CD4-positive, alpha-beta T cell (primary cell): ENCODE data around the gene LEPROT. TPM values are rescaled to one million over a fixed set of nuclear protein-coding genes. Genes with fewer than 3 reads are reported as not detected.

Source experiments
- ATAC-seq: fragments of 200-7000 bp; cut with Tn5 transposase; one replicate; pipeline ENCODE4 v1.10.0; 2022; ENCODE audit warnings: mild to moderate bottlenecking; ENCODE audit not compliant: poor library complexity
- CTCF ChIA-PET: fragments of 350-600 bp; sonication (Branson Sonifier 250); formaldehyde crosslinking; loops from one replicate; lab custom pipeline; 2021; ENCODE audit warnings: antibody characterized with exemption, inconsistent platforms; lab: Charles Lee
- POLR2A ChIA-PET: fragments of 350-600 bp; sonication (Branson Sonifier 250); formaldehyde crosslinking; loops from one replicate; lab custom pipeline; 2021; ENCODE audit warnings: antibody characterized with exemption, inconsistent platforms; lab: Charles Lee
- DNase-seq, 14 experiments: peaks; one replicate each; pipeline ENCODE4 v3.0.0-alpha.2; 2013 to 2020; ENCODE audit warnings: mixed read lengths in 2 of 14
- H3K27ac ChIP-seq, 2 donors: one replicate each; pipeline versions ENCODE4 v1.5.1 to v1.7.0; 2013; ENCODE audit warnings: low read length in 2 of 2, low read depth in 1 of 2, mild to moderate bottlenecking in 1 of 2
- H3K27me3 ChIP-seq, 2 experiments: 1 replicate in 1 of 2; 2 replicates in 1 of 2; pipeline versions ENCODE4 v1.6.1 to v1.7.0; 2013; ENCODE audit warnings: low read length in 2 of 2, control low read depth in 1 of 2, mild to moderate bottlenecking in 1 of 2, moderate library complexity in 1 of 2; ENCODE audit not compliant: insufficient read depth in 2 of 2, control insufficient read depth in 1 of 2
- H3K36me3 ChIP-seq: one replicate; pipeline ENCODE4 v1.6.1; 2013; ENCODE audit warnings: low read length, control low read depth; ENCODE audit not compliant: insufficient read depth
- H3K4me1 ChIP-seq: one replicate; pipeline ENCODE4 v1.6.1; 2013; ENCODE audit warnings: low read length, control low read depth; ENCODE audit not compliant: insufficient read depth
- H3K4me3 ChIP-seq: one replicate; pipeline ENCODE4 v1.5.1; 2013; ENCODE audit warnings: mild to moderate bottlenecking, low read length, moderate library complexity
- H3K9me3 ChIP-seq, 2 experiments: 1 replicate in 1 of 2; 2 replicates in 1 of 2; pipeline versions ENCODE4 v1.6.1 to v1.7.0; 2013; ENCODE audit warnings: low read length in 2 of 2, mild to moderate bottlenecking in 2 of 2, control low read depth in 1 of 2, moderate library complexity in 1 of 2; ENCODE audit not compliant: control insufficient read depth in 1 of 2, insufficient read depth in 1 of 2
- H3K27ac Mint-ChIP-seq: one replicate; pipeline ENCODE4 v1.8.0; 2020; ENCODE audit warnings: mixed read lengths
- H3K27me3 Mint-ChIP-seq: one replicate; pipeline ENCODE4 v1.8.0; 2021; ENCODE audit warnings: mixed read lengths
- H3K36me3 Mint-ChIP-seq: one replicate; pipeline ENCODE4 v1.8.0; 2021; ENCODE audit warnings: low read depth, mixed read lengths
- H3K4me1 Mint-ChIP-seq: one replicate; pipeline ENCODE4 v1.8.0; 2021; ENCODE audit warnings: low read depth, mixed read lengths
- H3K4me3 Mint-ChIP-seq: one replicate; pipeline ENCODE4 v1.8.0; 2020; ENCODE audit warnings: mild to moderate bottlenecking, mixed read lengths
- H3K9me3 Mint-ChIP-seq: one replicate; pipeline ENCODE4 v1.8.0; 2020; ENCODE audit warnings: mixed read lengths
- CTCF ChIP-seq: fragments of 200-600 bp; IDR thresholded peaks from one replicate; pipeline ENCODE4 v1.8.0; 2022; ENCODE audit warnings: antibody characterized with exemption, mild to moderate bottlenecking
- intact Hi-C, 2 experiments: fragments of 100-400 bp; cut with DNase I in 1 of 2; cut with micrococcal nuclease in 1 of 2; formaldehyde crosslinking; loops; one replicate each; pipeline versions ENCODE4 v1.15.1 to v1.9.0; 2023 to 2025; cut with DNase I, micrococcal nuclease
- total RNA-seq, 174 experiments: library from RNA in 2 of 174; stranded (reverse) in 2 of 174; gene quantifications; one replicate each; pipeline ENCODE4 v1.2.3 and lab custom pipeline; 2021 to 2026

LEPROT gene
- total RNA-seq, 2 experiments from 2014 or later, result 20.2 to 23.9 TPM

GRCh38 chr1:65429078-65429477, 8.6 kb downstream of the LEPROT start:
- Mint-ChIP-seq H3K27me3 (no peaks in the 10 kb centered on the region), H3K4me1 (peaks cover 15% of the 10 kb centered on the region), H3K36me3 (peaks cover 58% of the 10 kb centered on the region), H3K27ac (no peak overlapping the region), H3K4me3 (no peak overlapping the region), H3K9me3 (no peaks in the 10 kb centered on the region)
- intact Hi-C loops, result loop anchor here (5.0 to 10.0 kb wide), 2 partner anchors 1018 to 1506 kb away; no protein-coding TSS in a partner anchor
- no peak for TF ChIP-seq CTCF
- ATAC-seq (no peak), DNase-seq (no peak)
- Histone ChIP-seq H3K4me1 (no peaks in the 10 kb centered on the region), H3K9me3 (no peaks in the 10 kb centered on the region), H3K27ac (no peak overlapping the region), H3K27me3 (no peaks in the 10 kb centered on the region), H3K36me3 (peaks cover 31% of the 10 kb centered on the region), H3K4me3 (no peak overlapping the region)
- POLR2A ChIA-PET, result interaction anchor here (0.7 to 1.0 kb wide), 2 partner anchors 9 to 12 kb away, joined by 3 to 4 read pairs; partner anchors contain the start of genes LEPR and LEPROT
- CTCF ChIA-PET, result no interaction called here

GRCh38 chr1:65429806-65430205, 9.3 kb downstream of the LEPROT start:
- Mint-ChIP-seq H3K27ac (no peak overlapping the region), H3K4me3 (no peak overlapping the region), H3K9me3 (no peaks in the 10 kb centered on the region), H3K4me1 (peaks cover 11% of the 10 kb centered on the region), H3K36me3 (peaks cover 62% of the 10 kb centered on the region), H3K27me3 (no peaks in the 10 kb centered on the region)
- intact Hi-C loops, result loop anchor here (2.0 to 10.0 kb wide), 4 partner anchors 257 to 1505 kb away; no protein-coding TSS in a partner anchor
- no peak overlapping the region for H3K4me3 ChIP-seq
- ChIA-PET CTCF (interaction anchor here (1.4 to 2.3 kb wide), 3 partner anchors 9 to 258 kb away, joined by 4 to 20 read pairs (median 5); partner anchors contain the start of genes LEPR and LEPROT), POLR2A (interaction anchor here (0.7 to 1.0 kb wide), 2 partner anchors 10 to 13 kb away, joined by 3 to 4 read pairs; partner anchors contain the start of genes LEPR and LEPROT)
- TF ChIP-seq CTCF, result no peak
- ATAC-seq, result no peak
- H3K4me1 ChIP-seq, result no peaks in the 10 kb centered on the region
- H3K36me3 ChIP-seq, result peaks cover 34% of the 10 kb centered on the region
- no peak overlapping the region for H3K27ac ChIP-seq
- DNase-seq, result no peak
- no peaks in the 10 kb centered on the region for H3K9me3 ChIP-seq
- H3K27me3 ChIP-seq, result no peaks in the 10 kb centered on the region

- H3K27me3 ChIP-seq, result no peaks in the 10 kb centered on the region
- ChIA-PET CTCF (interaction anchor here (1.0 to 2.3 kb wide), 5 partner anchors 10 to 1015 kb away, joined by 3 to 20 read pairs (median 5); partner anchors contain the start of genes LEPR and LEPROT), POLR2A (interaction anchor here (1.6 kb wide), 1 partner anchor 11 kb away, joined by 7 read pairs; the partner anchor contains the start of genes LEPR and LEPROT)
- Mint-ChIP-seq H3K9me3 (no peaks in the 10 kb centered on the region), H3K27ac (no peak overlapping the region), H3K4me3 (no peak overlapping the region), H3K4me1 (peaks cover 11% of the 10 kb centered on the region), H3K27me3 (no peaks in the 10 kb centered on the region), H3K36me3 (peaks cover 57% of the 10 kb centered on the region)
- TF ChIP-seq CTCF, result peak; percentile 83
- ATAC-seq (peak; percentile 62), DNase-seq (peak in 3 of 14 experiments; percentile 34 to 50 (median 44))
- peaks cover 25% of the 10 kb centered on the region for H3K36me3 ChIP-seq
- H3K4me3 ChIP-seq, result no peak overlapping the region
- H3K27ac ChIP-seq, result no peak overlapping the region
- intact Hi-C loops, result loop anchor here (1.0 to 10.0 kb wide), 4 partner anchors 256 to 1016 kb away; no protein-coding TSS in a partner anchor
- H3K4me1 ChIP-seq, result no peaks in the 10 kb centered on the region
- no peaks in the 10 kb centered on the region for H3K9me3 ChIP-seq
Measured at GRCh38 chr1:65431111-65431705, 10.7 kb downstream of the LEPROT start.
